RWPE2 (cell line): ENCODE measurements around the gene ZSCAN31.

Experiments
- ATAC-seq: fragments of 200-7000 bp; cut with Tn5 transposase; 3 replicates; pipeline ENCODE4 v1.9.1; 2021; ENCODE audit warnings: low read depth
- DNase-seq: peaks from one replicate; pipeline ENCODE4 v3.0.0-alpha.2; 2020; ENCODE audit warnings: low spot score
- H3K27ac ChIP-seq: fragments of 450-650 bp; 2 replicates; pipeline ENCODE4 v1.5.1; 2017; ENCODE audit warnings: mild to moderate bottlenecking; ENCODE audit not compliant: poor library complexity, severe bottlenecking
- H3K27me3 ChIP-seq: fragments of 250-450 bp; sonication (Bioruptor Pico); 2 replicates; pipeline ENCODE4 v1.5.1; 2021; ENCODE audit warnings: mild to moderate bottlenecking, moderate library complexity; ENCODE audit not compliant: insufficient read depth, poor library complexity, severe bottlenecking
- H3K36me3 ChIP-seq: fragments of 250-450 bp; sonication (Bioruptor Pico); 2 replicates; pipeline ENCODE4 v1.5.1; 2020; ENCODE audit warnings: low read depth, mild to moderate bottlenecking, moderate library complexity
- H3K4me1 ChIP-seq: fragments of 250-450 bp; sonication (Bioruptor Pico); 2 replicates; pipeline ENCODE4 v1.5.1; 2021; ENCODE audit warnings: mild to moderate bottlenecking, moderate library complexity; ENCODE audit not compliant: insufficient read depth, poor library complexity, severe bottlenecking
- H3K4me3 ChIP-seq: fragments of 250-450 bp; sonication (Bioruptor Pico); 2 replicates; pipeline ENCODE4 v1.5.1; 2021; ENCODE audit warnings: mild to moderate bottlenecking, moderate library complexity; ENCODE audit not compliant: severe bottlenecking
- H3K9me3 ChIP-seq: fragments of 250-450 bp; sonication (Bioruptor Pico); 2 replicates; pipeline ENCODE4 v1.5.1; 2021; ENCODE audit warnings: mild to moderate bottlenecking, moderate library complexity; ENCODE audit not compliant: severe bottlenecking
- CTCF ChIP-seq: fragments of 450-650 bp; IDR thresholded peaks from one replicate; pipeline ENCODE4 v1.5.1; 2017; ENCODE audit warnings: mild to moderate bottlenecking, moderate library complexity; ENCODE audit not compliant: poor library complexity, severe bottlenecking

ZSCAN31 gene

GRCh38 chr6:28353981-28354676 lies 18.2 kb upstream of the ZSCAN31 start:
- H3K9me3 ChIP-seq, result peaks cover 2% of the 10 kb centered on the region
- peak overlapping the region; percentile 35 for H3K27ac ChIP-seq
- peaks cover 26% of the 10 kb centered on the region for H3K4me1 ChIP-seq
- H3K36me3 ChIP-seq, result no peaks in the 10 kb centered on the region
- ATAC-seq (peak; percentile 28), DNase-seq (no peak)
- no peak for TF ChIP-seq CTCF
- H3K4me3 ChIP-seq, result no peak overlapping the region
- H3K27me3 ChIP-seq, result no peaks in the 10 kb centered on the region

GRCh38 chr6:28353356-28353755 lies 17.4 kb upstream of the ZSCAN31 start:
- no peaks in the 10 kb centered on the region for H3K36me3 ChIP-seq
- TF ChIP-seq CTCF, result no peak
- H3K27me3 ChIP-seq, result no peaks in the 10 kb centered on the region
- DNase-seq (no peak), ATAC-seq (no peak)
- H3K4me3 ChIP-seq, result no peak overlapping the region
- H3K4me1 ChIP-seq, result peaks cover 27% of the 10 kb centered on the region
- H3K27ac ChIP-seq, result peak overlapping the region; percentile 35
- peaks cover 2% of the 10 kb centered on the region for H3K9me3 ChIP-seq

- Histone ChIP-seq H3K4me3 (no peak overlapping the region), H3K4me1 (peaks cover 24% of the 10 kb centered on the region)
- no peak for ATAC-seq
Observed at GRCh38 chr6:28351493-28351925, 15.6 kb upstream of the ZSCAN31 start.

GRCh38 chr6:28351087-28351486 lies 15.1 kb upstream of the ZSCAN31 start:
- peaks cover 2% of the 10 kb centered on the region for H3K9me3 ChIP-seq
- peak overlapping the region; percentile 53 for H3K4me3 ChIP-seq
- no peak for TF ChIP-seq CTCF
- H3K36me3 ChIP-seq, result no peaks in the 10 kb centered on the region
- H3K4me1 ChIP-seq, result peaks cover 22% of the 10 kb centered on the region
- ATAC-seq, result no peak
- H3K27ac ChIP-seq, result no peak overlapping the region
- H3K27me3 ChIP-seq, result no peaks in the 10 kb centered on the region
- no peak for DNase-seq

More at GRCh38 chr6:28351493-28351925, 15.6 kb upstream of the ZSCAN31 start:
- Histone ChIP-seq H3K27me3 (no peaks in the 10 kb centered on the region), H3K27ac (no peak overlapping the region), H3K36me3 (no peaks in the 10 kb centered on the region), H3K9me3 (peaks cover 2% of the 10 kb centered on the region)
- DNase-seq, result no peak
- no peak for TF ChIP-seq CTCF
